H9 (cell line): Measurements from ENCODE around the gene MAN1A1. TPM values are rescaled to one million over a fixed set of nuclear protein-coding genes. Genes with fewer than 3 reads are reported as not detected.

Experiments
- DNase-seq: peaks from one replicate; pipeline ENCODE4 v3.0.0-alpha.2; 2017
- H2AFZ ChIP-seq: one replicate; pipeline ENCODE4 v1.6.1; 2013; ENCODE audit warnings: mild to moderate bottlenecking, low read length, control low read depth, moderate library complexity
- H2AK5ac ChIP-seq: 2 replicates; pipeline ENCODE4 v1.6.1; 2013; ENCODE audit warnings: low read length, control low read depth, mixed read lengths; ENCODE audit not compliant: insufficient read length
- H2BK120ac ChIP-seq: one replicate; pipeline ENCODE4 v1.6.1; 2013; ENCODE audit warnings: low read depth, mild to moderate bottlenecking, low read length, control low read depth, inconsistent platforms; ENCODE audit not compliant: poor library complexity, severe bottlenecking
- H2BK12ac ChIP-seq: 2 replicates; pipeline ENCODE4 v1.6.1; 2013; ENCODE audit warnings: low read length, control low read depth, mixed read lengths, low read depth; ENCODE audit not compliant: insufficient read length
- H2BK15ac ChIP-seq: 2 replicates; pipeline ENCODE4 v1.6.1; 2013; ENCODE audit warnings: low read depth, low read length, control low read depth
- H2BK20ac ChIP-seq: one replicate; pipeline ENCODE4 v1.6.1; 2013; ENCODE audit warnings: low read depth, mild to moderate bottlenecking, low read length, control low read depth, inconsistent platforms; ENCODE audit not compliant: poor library complexity, severe bottlenecking
- H2BK5ac ChIP-seq: 2 replicates; pipeline ENCODE4 v1.6.1; 2013; ENCODE audit warnings: low read length, control low read depth, mixed read lengths; ENCODE audit not compliant: insufficient read length
- H3K14ac ChIP-seq: 2 replicates; pipeline ENCODE4 v1.6.1; 2013; ENCODE audit warnings: low read length, control low read depth; ENCODE audit not compliant: insufficient read depth
- H3K18ac ChIP-seq: 2 replicates; pipeline ENCODE4 v1.6.1; 2013; ENCODE audit warnings: low read depth, mild to moderate bottlenecking, mixed read lengths, low read length, control low read depth; ENCODE audit not compliant: insufficient read length
- H3K23ac ChIP-seq: 2 replicates; pipeline ENCODE4 v1.6.1; 2013; ENCODE audit warnings: low read length, control low read depth, mixed read lengths, low read depth; ENCODE audit not compliant: insufficient read length
- H3K23me2 ChIP-seq: 2 replicates; pipeline ENCODE4 v1.6.1; 2013; ENCODE audit warnings: low read depth, mild to moderate bottlenecking, mixed read lengths, low read length, control low read depth; ENCODE audit not compliant: insufficient read length, poor library complexity, severe bottlenecking
- H3K27ac ChIP-seq: 2 replicates; pipeline ENCODE4 v1.5.1; 2013; ENCODE audit warnings: low read length, control low read depth, mixed read lengths, low read depth; ENCODE audit not compliant: insufficient read length
- H3K27me3 ChIP-seq: 2 replicates; pipeline ENCODE4 v1.6.1; 2013; ENCODE audit warnings: low read length, control low read depth, inconsistent platforms; ENCODE audit not compliant: insufficient read depth
- H3K4ac ChIP-seq: 2 replicates; pipeline ENCODE4 v1.6.1; 2013; ENCODE audit warnings: low read depth, mild to moderate bottlenecking, control low read depth, inconsistent platforms, low read length, moderate library complexity
- H3K4me1 ChIP-seq: 2 replicates; pipeline ENCODE4 v1.6.1; 2013; ENCODE audit warnings: low read length, control low read depth, inconsistent platforms; ENCODE audit not compliant: insufficient read depth
- H3K4me2 ChIP-seq: 2 replicates; pipeline ENCODE4 v1.6.1; 2013; ENCODE audit warnings: low read length, control low read depth, mixed read lengths; ENCODE audit not compliant: insufficient read length, insufficient read depth
- H3K56ac ChIP-seq: 2 replicates; pipeline ENCODE4 v1.6.1; 2013; ENCODE audit warnings: low read depth, mild to moderate bottlenecking, mixed read lengths, low read length, control low read depth; ENCODE audit not compliant: insufficient read length
- H3K79me1 ChIP-seq: 2 replicates; pipeline ENCODE4 v1.6.1; 2013; ENCODE audit warnings: low read depth, mild to moderate bottlenecking, moderate library complexity, low read length, control low read depth, inconsistent platforms; ENCODE audit not compliant: insufficient read depth, poor library complexity, severe bottlenecking
- H3K79me2 ChIP-seq: 2 replicates; pipeline ENCODE4 v1.6.1; 2013; ENCODE audit warnings: low read length, control low read depth, inconsistent platforms; ENCODE audit not compliant: insufficient read depth
- H3K9ac ChIP-seq: 2 replicates; pipeline ENCODE4 v1.6.1; 2013; ENCODE audit warnings: low read length, control low read depth, mixed read lengths; ENCODE audit not compliant: insufficient read length; ENCODE audit errors: extremely low read depth
- H3K9me3 ChIP-seq: one replicate; pipeline ENCODE4 v1.6.1; 2013; ENCODE audit warnings: low read depth, low read length, inconsistent platforms; ENCODE audit not compliant: control insufficient read depth
- H3T11ph ChIP-seq: one replicate; pipeline ENCODE4 v1.6.1; 2013; ENCODE audit warnings: mild to moderate bottlenecking, low read length, control low read depth, inconsistent platforms
- H4K20me1 ChIP-seq: one replicate; pipeline ENCODE4 v1.6.1; 2013; ENCODE audit not compliant: control insufficient read depth, insufficient read length, insufficient read depth
- H4K5ac ChIP-seq: 2 replicates; pipeline ENCODE4 v1.6.1; 2013; ENCODE audit warnings: low read depth, mild to moderate bottlenecking, mixed read lengths, low read length, control low read depth; ENCODE audit not compliant: insufficient read length
- H4K8ac ChIP-seq: replicated peaks from 2 replicates; pipeline ENCODE4 v1.6.1; 2013; ENCODE audit warnings: low read length, control low read depth, mixed read lengths, low read depth; ENCODE audit not compliant: insufficient read length
- H4K91ac ChIP-seq: 2 replicates; pipeline ENCODE4 v1.6.1; 2013; ENCODE audit warnings: low read depth, mild to moderate bottlenecking, moderate library complexity, mixed read lengths, low read length, control low read depth; ENCODE audit not compliant: insufficient read length
- H3K27ac Mint-ChIP-seq, 3 experiments: 2 replicates in 2 of 3; 3 replicates in 1 of 3; pipeline ENCODE4 v1.8.0; 2020 to 2021; ENCODE audit warnings: mixed read lengths in 3 of 3, mild to moderate bottlenecking in 1 of 3, moderate library complexity in 1 of 3
- H3K27me3 Mint-ChIP-seq: 2 replicates; pipeline ENCODE4 v1.8.0; 2021; ENCODE audit warnings: low read depth, mild to moderate bottlenecking, moderate library complexity, mixed read lengths
- H3K36me3 Mint-ChIP-seq, 3 experiments: 2 replicates in 2 of 3; 3 replicates in 1 of 3; pipeline ENCODE4 v1.8.0; 2020 to 2021; ENCODE audit warnings: low read depth in 3 of 3, mixed read lengths in 3 of 3; ENCODE audit not compliant: insufficient read depth in 1 of 3
- H3K4me1 Mint-ChIP-seq, 2 experiments: 2 replicates each; pipeline ENCODE4 v1.8.0; 2020; ENCODE audit warnings: mixed read lengths in 2 of 2
- H3K4me3 Mint-ChIP-seq, 2 experiments: 2 replicates in 1 of 2; 3 replicates in 1 of 2; pipeline ENCODE4 v1.8.0; 2020 to 2021; ENCODE audit warnings: mild to moderate bottlenecking in 2 of 2, mixed read lengths in 2 of 2, moderate library complexity in 1 of 2
- H3K9me3 Mint-ChIP-seq, 2 experiments: 2 replicates in 1 of 2; 3 replicates in 1 of 2; pipeline ENCODE4 v1.8.0; 2020; ENCODE audit warnings: mild to moderate bottlenecking in 2 of 2, mixed read lengths in 2 of 2, moderate library complexity in 1 of 2
- CTCF ChIP-seq: fragments of 200-600 bp; sonication (generic); conservative IDR thresholded peaks from 3 replicates; pipeline ENCODE4 v1.8.0; 2021; ENCODE audit warnings: antibody characterized with exemption, mild to moderate bottlenecking
- WGBS: extraction: QIAGEN DNeasy Blood & Tissue Kit; methylation state at CpG from one replicate; pipeline ENCODE4 v1.1.7; 2013; ENCODE audit warnings: missing lambda C conversion rate, low lambda C conversion rate, mixed read lengths; ENCODE audit not compliant: insufficient read length; ENCODE audit errors: extremely low coverage; 5-methylcytosine and 5-hydroxymethylcytosine counted together
- total RNA-seq: library from RNA; stranded (reverse); gene quantifications from 2 replicates; pipeline ENCODE4 v1.2.1, GENCODE V29; 2021

MAN1A1 gene
- total RNA-seq, 1 experiment from 2014 or later: 1.6 TPM

- H3K18ac ChIP-seq: no peak overlapping the region
- no peak overlapping the region for H4K8ac ChIP-seq
- H2BK15ac ChIP-seq: no peak overlapping the region
- DNase-seq: no peak
- no peak for TF ChIP-seq CTCF
- H3K23me2 ChIP-seq: no peaks in the 10 kb centered on the region
- no peak overlapping the region for H3K27ac ChIP-seq
- no peaks in the 10 kb centered on the region for H3K79me2 ChIP-seq
- H3K27me3 Mint-ChIP-seq: no peaks in the 10 kb centered on the region
- H2BK120ac ChIP-seq: no peak overlapping the region
- no peak overlapping the region for H3K23ac ChIP-seq
- no peaks in the 10 kb centered on the region for H3K27me3 ChIP-seq
- H2BK12ac ChIP-seq: no peak overlapping the region
- H3K4me2 ChIP-seq: no peak overlapping the region
- WGBS: no CpG with 5 or more reads among the region's 2 CpGs
- H3K4me3 Mint-ChIP-seq: no peak overlapping the region
- H3K56ac ChIP-seq: no peak overlapping the region
- no peaks in the 10 kb centered on the region for H3K9me3 Mint-ChIP-seq
- H3T11ph ChIP-seq: no peak overlapping the region
- no peak overlapping the region for H2BK5ac ChIP-seq
- H4K5ac ChIP-seq: no peak overlapping the region
- no peaks in the 10 kb centered on the region for H4K20me1 ChIP-seq
- H2AFZ ChIP-seq: no peak overlapping the region
- no peak overlapping the region for H3K4ac ChIP-seq
- H3K27ac Mint-ChIP-seq: no peak overlapping the region
- no peaks in the 10 kb centered on the region for H3K36me3 Mint-ChIP-seq
- no peak overlapping the region for H3K14ac ChIP-seq
- no peaks in the 10 kb centered on the region for H3K9me3 ChIP-seq
- no peak overlapping the region for H4K91ac ChIP-seq
- H3K4me1 ChIP-seq: peaks cover 2% of the 10 kb centered on the region; the same call in 1 of the 2 replicates
- no peak overlapping the region for H2AK5ac ChIP-seq
- no peaks in the 10 kb centered on the region for H3K79me1 ChIP-seq
- no peak overlapping the region for H2BK20ac ChIP-seq
- no peak overlapping the region for H3K9ac ChIP-seq
- H3K4me1 Mint-ChIP-seq: peaks cover 12 to 14% of the 10 kb centered on the region in 2 experiments; a peak in 3 of 4 replicates
These were observed 105.9 kb downstream of the MAN1A1 start for GRCh38 chr6:119243657-119244056.
